ENCODE measurements around the gene HSPA5.

GRCh38 chr9:125268394-125269013 is 27.4 kb upstream of the HSPA5 start:
- TF ChIP-seq SMAD3 (CRISPR knock-in tag; IDR thresholded peaks at IDR 0.05; ENCODE audit: borderline replicate concordance) (no peak), IRF1 (CRISPR knock-in tag; IDR thresholded peaks at IDR 0.05) (no peak), HMGXB4 (CRISPR knock-in tag; IDR thresholded peaks at IDR 0.05) (no peak), CTCF (IDR thresholded peaks at IDR 0.05) (no peak), E2F1 (CRISPR knock-in tag; IDR thresholded peaks at IDR 0.05) (no peak)
